Measurements from ENCODE around the gene IFNG.

DNA sequence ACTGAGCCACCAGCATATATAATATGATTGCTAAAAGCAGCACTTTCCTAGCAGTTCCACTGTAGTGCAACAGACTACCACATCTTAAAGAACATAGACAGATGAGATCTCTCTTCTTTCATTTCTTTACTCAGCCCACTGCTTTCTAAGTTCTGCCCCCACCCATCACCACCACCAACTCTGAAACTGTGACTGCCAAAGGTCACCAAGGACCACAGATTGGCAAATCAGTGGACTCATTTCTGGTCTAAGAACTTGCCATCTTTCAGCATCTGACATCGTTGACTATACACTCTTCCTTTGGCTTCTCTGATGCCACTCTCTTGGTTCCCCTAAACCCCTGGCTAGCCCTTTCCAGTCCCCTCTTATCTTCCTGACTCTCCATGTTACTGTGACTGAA, 38.4 kb downstream of the IFNG start:
- TF ChIP-seq, protein P1, sequence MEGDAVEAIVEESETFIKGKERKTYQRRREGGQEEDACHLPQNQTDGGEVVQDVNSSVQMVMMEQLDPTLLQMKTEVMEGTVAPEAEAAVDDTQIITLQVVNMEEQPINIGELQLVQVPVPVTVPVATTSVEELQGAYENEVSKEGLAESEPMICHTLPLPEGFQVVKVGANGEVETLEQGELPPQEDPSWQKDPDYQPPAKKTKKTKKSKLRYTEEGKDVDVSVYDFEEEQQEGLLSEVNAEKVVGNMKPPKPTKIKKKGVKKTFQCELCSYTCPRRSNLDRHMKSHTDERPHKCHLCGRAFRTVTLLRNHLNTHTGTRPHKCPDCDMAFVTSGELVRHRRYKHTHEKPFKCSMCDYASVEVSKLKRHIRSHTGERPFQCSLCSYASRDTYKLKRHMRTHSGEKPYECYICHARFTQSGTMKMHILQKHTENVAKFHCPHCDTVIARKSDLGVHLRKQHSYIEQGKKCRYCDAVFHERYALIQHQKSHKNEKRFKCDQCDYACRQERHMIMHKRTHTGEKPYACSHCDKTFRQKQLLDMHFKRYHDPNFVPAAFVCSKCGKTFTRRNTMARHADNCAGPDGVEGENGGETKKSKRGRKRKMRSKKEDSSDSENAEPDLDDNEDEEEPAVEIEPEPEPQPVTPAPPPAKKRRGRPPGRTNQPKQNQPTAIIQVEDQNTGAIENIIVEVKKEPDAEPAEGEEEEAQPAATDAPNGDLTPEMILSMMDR (IDR thresholded peaks at IDR 0.05; ENCODE audit: low read length), result no peak
- TF ChIP-seq EZH2 (IDR thresholded peaks at IDR 0.05; ENCODE audit: borderline replicate concordance, low read length), result no peak
